Adipocyte (in vitro differentiated cells): ENCODE data around the gene MUC2.

Experiments used
- DNase-seq: peaks from one replicate; pipeline ENCODE4 v3.0.0-alpha.2; 2015; ENCODE audit warnings: low read depth
- H3K27me3 ChIP-seq: replicated peaks from 2 replicates; pipeline ENCODE4 v1.7.0; 2013; ENCODE audit warnings: mild to moderate bottlenecking, low read length, moderate library complexity; ENCODE audit not compliant: control insufficient read depth, insufficient read depth
- H3K36me3 ChIP-seq: 2 replicates; pipeline ENCODE4 v1.7.0; 2013; ENCODE audit warnings: low read length, mild to moderate bottlenecking, moderate library complexity; ENCODE audit not compliant: control insufficient read depth, insufficient read depth, severe bottlenecking
- H3K4me1 ChIP-seq: 2 replicates; pipeline ENCODE4 v1.7.0; 2013; ENCODE audit warnings: mild to moderate bottlenecking, low read length, moderate library complexity; ENCODE audit not compliant: control insufficient read depth, insufficient read depth
- H3K4me3 ChIP-seq: 2 replicates; pipeline ENCODE4 v1.7.0; 2013; ENCODE audit warnings: mild to moderate bottlenecking, low read length, moderate library complexity
- H3K9ac ChIP-seq: 2 replicates; pipeline ENCODE4 v1.7.0; 2013; ENCODE audit warnings: mild to moderate bottlenecking, low read length, moderate library complexity
- H3K9me3 ChIP-seq: 2 replicates; pipeline ENCODE4 v1.7.0; 2013; ENCODE audit warnings: mild to moderate bottlenecking, low read length, moderate library complexity; ENCODE audit not compliant: control insufficient read depth

Gene MUC2

DNA sequence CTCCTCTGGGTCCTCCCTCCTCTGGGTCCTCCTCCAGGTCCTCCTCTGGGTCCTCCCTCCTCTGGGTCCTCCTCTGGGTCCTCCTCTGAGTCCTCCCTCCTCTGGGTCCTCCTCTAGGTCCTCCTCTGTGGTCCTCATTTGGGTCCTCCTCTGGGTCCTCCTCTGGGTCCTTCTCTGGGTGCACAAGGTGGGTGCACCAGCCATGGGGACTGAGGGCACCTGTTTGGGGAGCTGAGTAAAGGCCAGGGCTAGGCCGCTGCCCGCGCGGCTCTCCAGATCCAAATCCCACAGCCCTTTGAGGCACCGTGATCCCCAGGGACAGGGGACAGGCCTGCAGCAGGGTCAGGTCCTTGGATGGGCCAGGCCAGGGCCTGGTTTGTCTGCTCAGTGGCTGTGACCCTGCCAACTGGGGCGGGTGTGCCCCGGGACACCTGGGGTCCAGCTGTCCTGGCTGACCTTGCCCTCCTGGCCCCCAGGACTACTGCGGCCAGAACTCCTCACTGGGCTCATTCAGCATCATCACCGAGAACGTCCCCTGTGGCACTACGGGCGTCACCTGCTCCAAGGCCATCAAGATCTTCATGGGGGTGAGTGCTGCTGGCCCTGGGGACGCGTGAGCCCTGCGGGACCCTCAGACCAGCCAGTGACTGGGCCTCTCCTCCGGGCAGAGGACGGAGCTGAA is 12.7 kb downstream of the MUC2 start:
- Histone ChIP-seq H3K36me3 (no peaks in the 10 kb centered on the region), H3K27me3 (peaks cover 11% of the 10 kb centered on the region), H3K4me1 (no peaks in the 10 kb centered on the region), H3K9me3 (no peaks in the 10 kb centered on the region), H3K9ac (no peak overlapping the region), H3K4me3 (no peak overlapping the region)
- DNase-seq: no peak

GRCh38 chr11:1087961-1088926 is 13.6 kb downstream of the MUC2 start:
- Histone ChIP-seq H3K9me3 (no peaks in the 10 kb centered on the region), H3K4me3 (no peak overlapping the region), H3K27me3 (peaks cover 5% of the 10 kb centered on the region), H3K36me3 (no peaks in the 10 kb centered on the region), H3K4me1 (no peaks in the 10 kb centered on the region), H3K9ac (no peak overlapping the region)
- no peak for DNase-seq

DNA sequence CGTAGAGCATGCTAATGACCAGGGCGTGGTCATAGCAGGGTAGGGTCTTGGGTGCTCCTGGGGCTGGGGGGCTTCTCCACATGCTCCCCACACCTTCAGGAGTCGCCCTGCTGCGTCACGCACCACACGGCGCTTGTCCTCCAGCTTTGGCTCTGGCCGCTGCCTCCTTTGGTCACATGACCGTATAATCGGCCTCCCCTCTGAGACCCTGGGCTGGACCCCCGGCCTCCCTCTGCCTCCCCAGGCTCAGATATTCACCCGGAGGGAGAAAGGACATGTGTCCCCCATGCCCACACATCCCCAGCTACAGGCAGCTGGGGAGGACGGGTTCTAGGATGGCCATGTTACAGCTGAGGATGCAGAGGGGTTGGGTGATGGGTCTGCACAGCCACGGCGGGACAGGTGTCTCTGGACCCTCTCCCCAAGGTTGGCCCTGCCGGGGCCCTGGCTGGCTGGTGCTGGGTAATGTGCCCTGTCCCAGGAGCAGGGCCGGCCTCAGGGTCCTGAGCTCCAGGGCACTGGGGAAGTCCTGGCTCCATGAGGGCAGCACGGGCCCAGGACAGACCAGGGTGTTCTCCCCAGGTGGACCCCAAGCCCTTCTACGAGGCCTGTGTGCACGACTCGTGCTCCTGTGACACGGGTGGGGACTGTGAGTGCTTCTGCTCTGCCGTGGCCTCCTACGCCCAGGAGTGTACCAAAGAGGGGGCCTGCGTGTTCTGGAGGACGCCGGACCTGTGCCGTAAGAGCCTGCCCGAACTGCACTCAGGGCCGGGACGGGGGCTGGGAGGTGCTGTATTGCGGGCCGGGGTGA is 14.5 kb downstream of the MUC2 start:
- H3K36me3 ChIP-seq: no peaks in the 10 kb centered on the region
- DNase-seq: no peak
- no peaks in the 10 kb centered on the region for H3K4me1 ChIP-seq
- H3K27me3 ChIP-seq: no peaks in the 10 kb centered on the region
- H3K9me3 ChIP-seq: no peaks in the 10 kb centered on the region
- no peak overlapping the region for H3K4me3 ChIP-seq
- no peak overlapping the region for H3K9ac ChIP-seq

DNA sequence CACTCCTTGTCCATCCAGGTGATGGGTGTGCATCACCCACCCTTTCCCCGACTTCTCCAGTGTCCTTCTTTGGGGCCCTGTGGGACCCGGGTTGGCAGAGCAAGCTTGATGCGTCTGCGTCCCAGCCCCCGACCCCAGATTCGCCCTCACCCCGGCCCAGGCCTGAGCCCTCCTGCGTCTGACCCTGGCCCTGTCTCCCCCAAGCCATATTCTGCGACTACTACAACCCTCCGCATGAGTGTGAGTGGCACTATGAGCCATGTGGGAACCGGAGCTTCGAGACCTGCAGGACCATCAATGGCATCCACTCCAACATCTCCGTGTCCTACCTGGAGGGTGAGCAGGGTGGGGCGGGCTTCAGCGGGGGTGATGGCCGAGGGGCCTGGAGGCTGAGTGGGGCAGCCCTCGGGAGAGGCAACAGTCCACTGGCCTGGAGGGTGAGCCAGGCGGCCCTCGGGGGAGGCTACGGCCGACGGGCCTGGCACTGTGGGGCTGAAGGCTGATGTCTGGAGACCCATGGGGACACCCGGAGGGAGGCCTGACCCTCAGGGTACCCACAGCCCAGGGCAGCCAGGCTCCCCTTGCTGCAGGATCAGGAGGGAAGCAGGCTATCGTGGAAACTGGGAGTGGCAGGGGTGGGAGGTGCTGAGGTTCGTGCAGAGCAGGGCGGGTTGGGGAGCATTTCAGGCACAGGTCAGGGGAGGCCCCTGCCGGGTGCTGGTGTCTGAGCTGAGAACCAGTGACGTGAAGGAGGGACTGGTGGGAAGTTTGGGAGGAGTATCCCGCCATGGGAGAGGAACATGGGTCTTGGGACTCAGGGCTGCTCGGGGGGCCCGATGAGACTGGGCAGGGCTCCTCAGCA is 15.3 kb downstream of the MUC2 start:
- Histone ChIP-seq H3K36me3 (no peaks in the 10 kb centered on the region), H3K4me3 (no peak overlapping the region), H3K27me3 (peaks cover 3% of the 10 kb centered on the region), H3K9ac (no peak overlapping the region), H3K4me1 (no peaks in the 10 kb centered on the region), H3K9me3 (no peaks in the 10 kb centered on the region)
- DNase-seq: no peak

DNA sequence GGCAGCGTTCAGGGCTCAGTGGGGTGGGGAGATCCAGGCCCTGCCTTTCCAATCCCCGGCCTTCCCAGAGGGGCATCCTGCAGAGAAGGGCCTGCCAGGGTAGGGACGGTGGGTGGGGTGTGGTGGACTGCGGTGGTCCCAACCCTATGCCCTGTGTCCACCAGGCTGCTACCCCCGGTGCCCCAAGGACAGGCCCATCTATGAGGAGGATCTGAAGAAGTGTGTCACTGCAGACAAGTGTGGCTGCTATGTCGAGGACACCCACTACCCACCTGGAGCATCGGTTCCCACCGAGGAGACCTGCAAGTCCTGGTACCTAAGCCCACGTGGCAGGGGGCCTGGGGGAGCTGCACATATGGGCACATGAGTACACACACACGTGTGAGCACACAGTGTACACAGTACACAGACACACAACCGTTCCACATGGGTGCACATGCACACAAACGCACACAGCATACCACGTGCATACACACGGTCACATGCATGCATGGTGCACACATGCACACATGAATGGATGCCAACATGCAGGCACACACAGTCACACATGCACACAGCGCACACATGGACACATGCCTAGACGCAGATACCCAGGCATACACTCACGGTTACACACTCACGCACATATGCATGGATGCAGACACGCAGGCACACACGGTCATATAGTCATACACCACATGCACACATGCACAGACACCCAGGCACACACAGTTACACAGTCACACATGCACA is 16.1 kb downstream of the MUC2 start:
- no peak overlapping the region for H3K4me3 ChIP-seq
- no peaks in the 10 kb centered on the region for H3K9me3 ChIP-seq
- H3K9ac ChIP-seq: no peak overlapping the region
- no peaks in the 10 kb centered on the region for H3K36me3 ChIP-seq
- H3K4me1 ChIP-seq: no peaks in the 10 kb centered on the region
- DNase-seq: no peak
- H3K27me3 ChIP-seq: peaks cover 6% of the 10 kb centered on the region

DNA sequence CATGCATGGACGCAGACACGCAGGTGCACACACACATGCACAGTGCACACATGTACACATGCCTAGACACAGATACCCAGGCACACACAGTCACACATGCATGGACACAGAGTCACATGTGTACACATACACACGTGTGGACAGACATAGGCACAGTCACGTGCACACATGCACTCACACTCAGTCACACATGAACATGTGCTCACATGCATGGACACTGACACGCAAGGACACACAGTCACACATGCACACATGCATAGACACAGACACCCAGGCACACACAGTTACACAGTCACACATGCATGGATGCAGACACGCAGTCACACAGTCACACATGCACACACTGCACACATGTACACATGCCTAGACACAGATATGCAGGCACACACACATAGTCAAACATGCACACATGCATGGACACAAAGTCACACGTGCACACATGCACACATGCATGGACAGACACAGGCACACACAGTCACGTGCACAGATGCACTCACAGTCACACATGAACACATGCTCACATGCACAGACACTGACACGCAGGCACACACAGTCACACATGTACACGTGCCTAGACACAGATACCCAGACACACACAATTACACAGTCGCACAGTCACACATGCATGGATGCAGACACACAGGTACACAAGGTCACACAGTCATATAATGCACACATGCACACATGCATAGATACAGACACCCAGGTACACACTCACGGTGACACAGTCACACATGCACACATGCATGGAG is 16.8 kb downstream of the MUC2 start:
- Histone ChIP-seq H3K9ac (no peak overlapping the region), H3K27me3 (peaks cover 6% of the 10 kb centered on the region), H3K36me3 (no peaks in the 10 kb centered on the region), H3K4me1 (no peaks in the 10 kb centered on the region), H3K9me3 (no peaks in the 10 kb centered on the region), H3K4me3 (no peak overlapping the region)
- no peak for DNase-seq

- Histone ChIP-seq H3K4me3 (no peak overlapping the region), H3K27me3 (peaks cover 6% of the 10 kb centered on the region), H3K36me3 (no peaks in the 10 kb centered on the region), H3K9ac (no peak overlapping the region), H3K9me3 (no peaks in the 10 kb centered on the region), H3K4me1 (no peaks in the 10 kb centered on the region)
- no peak for DNase-seq
Observed at GRCh38 chr11:1092145-1092670, 17.5 kb downstream of the MUC2 start.

- DNase-seq: no peak
- H3K36me3 ChIP-seq: no peaks in the 10 kb centered on the region
- no peaks in the 10 kb centered on the region for H3K9me3 ChIP-seq
- H3K4me3 ChIP-seq: no peak overlapping the region
- peaks cover 6% of the 10 kb centered on the region for H3K27me3 ChIP-seq
- no peaks in the 10 kb centered on the region for H3K4me1 ChIP-seq
- no peak overlapping the region for H3K9ac ChIP-seq
Observed at GRCh38 chr11:1092919-1093318, 18.2 kb downstream of the MUC2 start.

- no peak overlapping the region for H3K9ac ChIP-seq
- DNase-seq: no peak
- H3K9me3 ChIP-seq: no peaks in the 10 kb centered on the region
- H3K4me3 ChIP-seq: no peak overlapping the region
- H3K4me1 ChIP-seq: no peaks in the 10 kb centered on the region
- no peaks in the 10 kb centered on the region for H3K36me3 ChIP-seq
- H3K27me3 ChIP-seq: peaks cover 6% of the 10 kb centered on the region
Observed at GRCh38 chr11:1099519-1100355, 25.1 kb downstream of the MUC2 start.
